Fibroblast of the aortic adventitia (primary cell): ENCODE data around the gene TMEM63B. TPM values are rescaled to one million over a fixed set of nuclear protein-coding genes. Genes with fewer than 3 reads are reported as not detected.

ENCODE experiments used
- DNase-seq: peaks from one replicate; pipeline ENCODE4 v3.0.0-alpha.2; 2010; ENCODE audit warnings: low read depth
- H3K4me3 ChIP-seq: 2 replicates; pipeline ENCODE4 v1.5.1; 2011; ENCODE audit warnings: low read depth, mild to moderate bottlenecking, control low read depth, low read length, moderate library complexity
- CTCF ChIP-seq: IDR thresholded peaks from 2 replicates; pipeline ENCODE4 v1.5.1; 2011; ENCODE audit warnings: mild to moderate bottlenecking, low read length, control low read depth, inconsistent platforms; ENCODE audit not compliant: insufficient read depth
- total RNA-seq: library from RNA; depleted of rRNA; stranded (reverse); fragments of >200 nt; gene quantifications from 2 replicates; pipeline ENCODE4 v1.2.3, GENCODE V29; 2012; ENCODE audit warnings: low replicate concordance

The TMEM63B gene
- total RNA-seq, 1 donor: 20.7 TPM

GRCh38 chr6:44171899-44172546 lies 44.7 kb downstream of the TMEM63B start:
- H3K4me3 ChIP-seq: no peak overlapping the region
- no peak for TF ChIP-seq CTCF
- no peak for DNase-seq

- peak; percentile 83 for DNase-seq
- TF ChIP-seq CTCF: peak; percentile 92
- no peak overlapping the region for H3K4me3 ChIP-seq
Observed at GRCh38 chr6:44172731-44173500, 45.6 kb downstream of the TMEM63B start.

GRCh38 chr6:44176130-44176761 lies 48.9 kb downstream of the TMEM63B start:
- H3K4me3 ChIP-seq: no peak overlapping the region
- no peak for TF ChIP-seq CTCF
- DNase-seq: no peak

GRCh38 chr6:44176762-44177509 lies 49.6 kb downstream of the TMEM63B start:
- no peak for DNase-seq
- H3K4me3 ChIP-seq: no peak overlapping the region
- TF ChIP-seq CTCF: no peak

- DNase-seq: peak; percentile 98
- no peak for TF ChIP-seq CTCF
- no peak overlapping the region for H3K4me3 ChIP-seq
Observed at GRCh38 chr6:44177691-44178423, 50.5 kb downstream of the TMEM63B start.
